ENCODE data around the gene SERPINB3. TPM values are rescaled to one million over a fixed set of nuclear protein-coding genes. Genes with fewer than 3 reads are reported as not detected.
A peak's percentile ranks its signal among the peaks of the same experiment; 100 is the strongest.

Gene SERPINB3
- polyA plus RNA-seq, 1 experiment: not detected

DNA sequence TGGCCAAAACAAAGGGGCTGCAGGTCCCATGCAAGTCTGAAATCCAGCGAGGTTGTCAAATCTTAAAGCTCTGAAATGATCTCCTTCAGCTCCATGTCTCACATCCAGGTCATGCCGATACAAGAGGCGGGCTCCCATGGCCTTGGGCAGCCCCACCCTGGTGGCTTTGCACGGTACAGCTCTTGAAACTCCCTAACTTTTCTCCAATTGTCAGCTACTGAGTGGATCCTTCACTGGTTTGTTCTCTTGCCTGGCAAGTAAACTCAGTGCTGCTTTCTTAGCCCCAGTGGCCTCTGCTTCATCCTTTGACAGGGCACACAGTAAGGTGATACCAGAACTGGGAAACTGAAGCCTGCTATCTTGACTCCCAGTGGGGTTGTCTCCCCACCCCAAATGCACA is 48.3 kb downstream of the SERPINB3 start:
- POLR2A ChIA-PET: no interaction called here
- peaks cover 2% of the 10 kb centered on the region; the same call in 1 of the 2 replicates for H3K27me3 ChIP-seq (ENCODE audit: control insufficient read depth, insufficient read depth, low read length)
- no peak overlapping the region for H3K4me3 ChIP-seq (ENCODE audit: low read depth, low read length)
- H3K36me3 ChIP-seq (ENCODE audit: control insufficient read depth, insufficient read depth, low read length): no peaks in the 10 kb centered on the region
- CTCF ChIA-PET: interaction anchor here (0.8 to 1.5 kb wide), 2 partner anchors 18 to 1084 kb away, joined by 3 read pairs; no protein-coding TSS in a partner anchor
- TF ChIP-seq, protein P1, sequence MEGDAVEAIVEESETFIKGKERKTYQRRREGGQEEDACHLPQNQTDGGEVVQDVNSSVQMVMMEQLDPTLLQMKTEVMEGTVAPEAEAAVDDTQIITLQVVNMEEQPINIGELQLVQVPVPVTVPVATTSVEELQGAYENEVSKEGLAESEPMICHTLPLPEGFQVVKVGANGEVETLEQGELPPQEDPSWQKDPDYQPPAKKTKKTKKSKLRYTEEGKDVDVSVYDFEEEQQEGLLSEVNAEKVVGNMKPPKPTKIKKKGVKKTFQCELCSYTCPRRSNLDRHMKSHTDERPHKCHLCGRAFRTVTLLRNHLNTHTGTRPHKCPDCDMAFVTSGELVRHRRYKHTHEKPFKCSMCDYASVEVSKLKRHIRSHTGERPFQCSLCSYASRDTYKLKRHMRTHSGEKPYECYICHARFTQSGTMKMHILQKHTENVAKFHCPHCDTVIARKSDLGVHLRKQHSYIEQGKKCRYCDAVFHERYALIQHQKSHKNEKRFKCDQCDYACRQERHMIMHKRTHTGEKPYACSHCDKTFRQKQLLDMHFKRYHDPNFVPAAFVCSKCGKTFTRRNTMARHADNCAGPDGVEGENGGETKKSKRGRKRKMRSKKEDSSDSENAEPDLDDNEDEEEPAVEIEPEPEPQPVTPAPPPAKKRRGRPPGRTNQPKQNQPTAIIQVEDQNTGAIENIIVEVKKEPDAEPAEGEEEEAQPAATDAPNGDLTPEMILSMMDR (IDR thresholded peaks at IDR 0.05; ENCODE audit: insufficient read depth, low read depth, low read length): no peak
- no peak for DNase-seq (ENCODE audit: low read depth)

DNA sequence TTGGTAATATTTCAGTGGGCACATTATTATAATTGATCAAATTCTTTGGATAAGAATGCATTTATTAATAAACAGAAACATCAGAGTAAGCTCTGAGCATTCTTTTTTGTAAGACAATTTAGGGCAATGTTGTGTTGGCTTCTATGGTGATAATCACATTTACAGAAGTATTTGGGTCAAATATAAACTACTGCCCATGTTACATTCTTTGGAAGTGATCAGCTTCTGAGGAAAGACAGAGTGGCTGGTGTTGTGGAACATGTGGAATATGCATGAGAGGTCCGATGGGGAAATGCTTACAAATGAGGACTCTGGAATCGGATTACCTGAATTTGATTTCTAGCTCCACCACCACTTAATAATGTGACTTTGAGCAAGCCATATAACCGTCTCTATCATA is 55.2 kb downstream of the SERPINB3 start:
- TF ChIP-seq, protein P1 (IDR thresholded peaks at IDR 0.05; ENCODE audit: insufficient read depth, low read depth, low read length): no peak
- Histone ChIP-seq H3K27me3 (ENCODE audit: control insufficient read depth, insufficient read depth, low read length) (no peaks in the 10 kb centered on the region), H3K36me3 (ENCODE audit: control insufficient read depth, insufficient read depth, low read length) (no peaks in the 10 kb centered on the region), H3K4me3 (ENCODE audit: low read depth, low read length) (no peak overlapping the region)
- ChIA-PET POLR2A (no interaction called here), CTCF (interaction anchor here (0.7 to 1.0 kb wide), 2 partner anchors 12 to 13 kb away, joined by 3 read pairs; no protein-coding TSS in a partner anchor)
- peak; percentile 29 for DNase-seq (ENCODE audit: low read depth)

Other genes with a start within 250 kb of the SERPINB3 start
- gene VPS4B, start 239.4 kb downstream of the SERPINB3 start, polyA plus RNA-seq (2011; rRNA removed): 17.0 and 25.1 TPM in 2 replicates
- gene SERPINB5, start 184.9 kb downstream of the SERPINB3 start, polyA plus RNA-seq (2011; rRNA removed): not detected in 2 replicates
- gene SERPINB12, start 119.5 kb downstream of the SERPINB3 start, polyA plus RNA-seq (2011; rRNA removed): not detected in 2 replicates
- gene SERPINB13, start 74.5 kb downstream of the SERPINB3 start, polyA plus RNA-seq (2011; rRNA removed): not detected in 2 replicates
- 0.06 TPM in 1 of 2 replicates, not detected in the other for gene SERPINB4, start 17.6 kb downstream of the SERPINB3 start, polyA plus RNA-seq (2011; rRNA removed)
- not detected in 2 replicates for gene SERPINB11, start 41.1 kb upstream of the SERPINB3 start, polyA plus RNA-seq (2011; rRNA removed)
- 149 and 246 TPM in 2 replicates for gene SERPINB7, start 113.5 kb upstream of the SERPINB3 start, polyA plus RNA-seq (2011; rRNA removed)
- gene SERPINB2, start 225.8 kb upstream of the SERPINB3 start, polyA plus RNA-seq (2011; rRNA removed): 15.2 and 22.1 TPM in 2 replicates
- 0.38 and 0.85 TPM in 2 replicates for gene SERPINB10, start 246.1 kb upstream of the SERPINB3 start, polyA plus RNA-seq (2011; rRNA removed)

Measured in BJ (cell line).